ENCODE results near the gene ZNF143. TPM values are rescaled to one million over a fixed set of nuclear protein-coding genes. Genes with fewer than 3 reads are reported as not detected.

The ZNF143 gene
- total RNA-seq, 1 donor from 2014 or later: 28.2 TPM

DNA sequence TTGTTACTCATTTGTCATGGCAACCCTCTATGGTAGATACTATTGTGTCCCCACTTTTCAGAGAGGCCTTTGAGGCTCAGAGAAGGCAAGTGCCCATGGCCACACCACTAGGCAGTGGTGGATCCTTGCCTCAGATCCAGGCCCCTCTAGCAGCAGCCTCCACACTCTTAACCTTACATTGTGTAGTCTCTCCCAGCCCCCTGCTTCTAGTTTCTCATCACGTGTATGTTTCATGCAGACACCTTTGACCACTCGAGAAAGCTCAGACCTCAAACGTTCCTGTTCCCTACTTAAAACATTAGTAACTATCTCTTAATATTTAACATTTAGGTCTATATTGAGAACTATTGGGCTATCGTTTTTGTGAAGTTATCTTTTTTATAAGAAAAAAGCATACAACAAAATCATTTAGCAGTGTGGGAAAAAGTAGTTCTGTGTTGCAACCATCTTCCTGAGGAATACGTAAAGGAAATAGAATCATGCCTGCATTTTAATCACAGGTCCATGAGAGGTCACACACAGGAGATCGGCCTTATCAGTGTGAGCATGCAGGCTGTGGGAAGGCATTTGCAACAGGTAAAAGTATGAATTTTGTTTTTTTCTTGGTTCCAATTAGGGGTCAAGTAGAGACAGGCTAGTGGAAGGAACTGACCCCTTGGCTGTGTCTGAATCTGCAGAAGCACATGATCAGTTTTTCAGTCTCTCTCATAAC, 35.1 kb downstream of the ZNF143 start:
- Mint-ChIP-seq H3K9me3 (ENCODE audit: unreplicated experiment) (no peaks in the 10 kb centered on the region), H3K4me3 (ENCODE audit: unreplicated experiment) (no peak overlapping the region), H3K27me3 (ENCODE audit: unreplicated experiment) (no peaks in the 10 kb centered on the region), H3K36me3 (ENCODE audit: unreplicated experiment) (peaks cover 5% of the 10 kb centered on the region), H3K27ac (ENCODE audit: unreplicated experiment) (no peak overlapping the region), H3K4me1 (ENCODE audit: low read depth, unreplicated experiment) (no peaks in the 10 kb centered on the region)
- TF ChIP-seq, protein P1, sequence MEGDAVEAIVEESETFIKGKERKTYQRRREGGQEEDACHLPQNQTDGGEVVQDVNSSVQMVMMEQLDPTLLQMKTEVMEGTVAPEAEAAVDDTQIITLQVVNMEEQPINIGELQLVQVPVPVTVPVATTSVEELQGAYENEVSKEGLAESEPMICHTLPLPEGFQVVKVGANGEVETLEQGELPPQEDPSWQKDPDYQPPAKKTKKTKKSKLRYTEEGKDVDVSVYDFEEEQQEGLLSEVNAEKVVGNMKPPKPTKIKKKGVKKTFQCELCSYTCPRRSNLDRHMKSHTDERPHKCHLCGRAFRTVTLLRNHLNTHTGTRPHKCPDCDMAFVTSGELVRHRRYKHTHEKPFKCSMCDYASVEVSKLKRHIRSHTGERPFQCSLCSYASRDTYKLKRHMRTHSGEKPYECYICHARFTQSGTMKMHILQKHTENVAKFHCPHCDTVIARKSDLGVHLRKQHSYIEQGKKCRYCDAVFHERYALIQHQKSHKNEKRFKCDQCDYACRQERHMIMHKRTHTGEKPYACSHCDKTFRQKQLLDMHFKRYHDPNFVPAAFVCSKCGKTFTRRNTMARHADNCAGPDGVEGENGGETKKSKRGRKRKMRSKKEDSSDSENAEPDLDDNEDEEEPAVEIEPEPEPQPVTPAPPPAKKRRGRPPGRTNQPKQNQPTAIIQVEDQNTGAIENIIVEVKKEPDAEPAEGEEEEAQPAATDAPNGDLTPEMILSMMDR (IDR thresholded peaks at IDR 0.05; ENCODE audit: partially characterized antibody, unreplicated experiment): no peak
- no peak for DNase-seq

DNA sequence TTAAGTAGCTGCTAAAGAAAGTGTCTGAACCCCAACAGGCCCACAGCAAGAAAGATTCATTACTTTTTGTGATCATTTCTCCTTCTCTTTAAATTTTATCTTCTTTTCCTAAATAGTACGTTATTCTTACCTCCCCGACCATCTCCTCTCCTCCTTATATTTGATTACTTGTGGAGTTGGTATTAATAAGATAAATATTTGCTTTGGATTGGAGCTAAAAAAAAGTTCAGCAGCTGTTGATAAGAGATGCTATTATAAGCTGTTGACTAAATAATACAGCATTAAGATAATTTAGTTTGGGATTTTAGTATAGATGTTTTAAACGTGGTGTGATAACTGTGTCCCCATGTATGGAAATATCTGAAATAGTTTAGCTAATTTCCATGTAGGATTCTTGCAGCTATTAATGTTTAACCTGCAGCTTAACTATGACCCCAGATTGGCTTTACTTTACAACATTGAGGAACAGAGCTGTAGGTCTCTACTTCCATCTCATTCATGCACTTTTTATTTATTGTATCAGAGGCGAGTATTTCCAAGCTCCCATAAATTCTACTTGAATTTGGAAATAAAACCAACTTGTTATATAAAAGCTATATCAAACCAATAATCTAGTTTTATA, 37.8 kb downstream of the ZNF143 start:
- peaks cover 5% of the 10 kb centered on the region for H3K36me3 Mint-ChIP-seq (ENCODE audit: unreplicated experiment)
- no peak overlapping the region for H3K27ac Mint-ChIP-seq (ENCODE audit: unreplicated experiment)
- TF ChIP-seq, protein P1 (IDR thresholded peaks at IDR 0.05; ENCODE audit: partially characterized antibody, unreplicated experiment): no peak

DNA sequence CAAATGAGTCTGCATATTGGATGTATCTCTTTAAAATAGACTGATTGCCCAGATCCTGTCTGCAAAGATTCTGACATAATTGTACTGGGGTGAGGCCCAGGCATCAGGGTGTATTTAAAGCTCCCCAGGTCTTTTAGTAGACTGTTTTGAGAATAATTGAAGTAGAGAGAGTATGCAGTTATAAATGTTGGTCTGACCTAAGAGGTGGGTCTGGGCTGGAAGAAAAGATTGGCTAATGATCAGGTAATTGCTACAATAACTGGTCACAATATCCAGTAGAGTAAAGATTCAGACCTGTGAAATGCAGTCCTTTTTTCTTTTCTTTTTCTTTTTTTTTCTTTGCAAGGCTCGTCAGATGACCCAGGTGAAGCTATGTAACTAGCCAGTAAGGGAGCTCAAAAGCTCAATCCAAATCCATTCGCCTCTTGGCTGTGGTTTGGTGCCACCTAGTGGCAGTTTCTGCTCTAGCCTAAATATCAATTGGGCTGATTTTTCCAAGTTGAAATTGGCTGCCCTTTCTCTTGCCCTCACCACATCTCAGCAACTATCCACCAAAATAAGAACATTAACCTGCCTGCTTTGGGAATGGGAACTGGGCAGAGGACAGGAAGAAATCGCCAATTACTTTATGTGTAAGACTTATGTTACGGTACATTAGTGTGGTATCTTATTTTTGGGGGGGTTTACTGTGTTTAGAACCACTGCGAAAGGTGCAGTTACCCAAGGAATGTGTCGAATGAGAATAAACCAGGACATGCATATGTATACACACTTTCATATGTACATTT, 45.9 kb downstream of the ZNF143 start:
- H3K9me3 Mint-ChIP-seq (ENCODE audit: unreplicated experiment): no peaks in the 10 kb centered on the region
- no peak overlapping the region for H3K27ac Mint-ChIP-seq (ENCODE audit: unreplicated experiment)
- TF ChIP-seq, protein P1 (IDR thresholded peaks at IDR 0.05; ENCODE audit: partially characterized antibody, unreplicated experiment): peak; percentile 91
- no peaks in the 10 kb centered on the region for H3K27me3 Mint-ChIP-seq (ENCODE audit: unreplicated experiment)
- H3K4me3 Mint-ChIP-seq (ENCODE audit: unreplicated experiment): no peak overlapping the region
- H3K36me3 Mint-ChIP-seq (ENCODE audit: unreplicated experiment): no peaks in the 10 kb centered on the region
- no peaks in the 10 kb centered on the region for H3K4me1 Mint-ChIP-seq (ENCODE audit: low read depth, unreplicated experiment)
- DNase-seq: peak; percentile 82

More for the DNA sequence above, 37.8 kb downstream of the ZNF143 start:
- Mint-ChIP-seq H3K9me3 (ENCODE audit: unreplicated experiment) (no peaks in the 10 kb centered on the region), H3K4me1 (ENCODE audit: low read depth, unreplicated experiment) (no peaks in the 10 kb centered on the region), H3K27me3 (ENCODE audit: unreplicated experiment) (no peaks in the 10 kb centered on the region), H3K4me3 (ENCODE audit: unreplicated experiment) (no peak overlapping the region)
- no peak for DNase-seq

DNA sequence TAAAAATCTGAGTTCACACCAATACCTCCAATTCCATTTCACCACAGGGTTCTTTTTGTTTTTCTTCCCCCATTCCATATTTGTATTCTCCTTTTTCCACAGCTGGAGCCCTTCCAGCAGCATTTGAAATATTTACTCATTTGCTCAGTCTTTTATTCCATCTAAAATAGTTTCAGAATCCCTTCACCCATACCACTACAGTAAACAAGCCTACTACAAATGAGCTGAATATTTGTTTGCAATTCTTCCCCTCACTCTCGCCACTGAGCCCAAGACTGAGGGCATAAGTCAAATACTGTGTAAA, 46.4 kb downstream of the ZNF143 start:
- H3K27me3 Mint-ChIP-seq (ENCODE audit: unreplicated experiment): no peaks in the 10 kb centered on the region
- TF ChIP-seq, protein P1 (IDR thresholded peaks at IDR 0.05; ENCODE audit: partially characterized antibody, unreplicated experiment): no peak
- no peaks in the 10 kb centered on the region for H3K4me1 Mint-ChIP-seq (ENCODE audit: low read depth, unreplicated experiment)
- H3K27ac Mint-ChIP-seq (ENCODE audit: unreplicated experiment): no peak overlapping the region
- H3K36me3 Mint-ChIP-seq (ENCODE audit: unreplicated experiment): no peaks in the 10 kb centered on the region
- H3K4me3 Mint-ChIP-seq (ENCODE audit: unreplicated experiment): no peak overlapping the region
- DNase-seq: no peak
- H3K9me3 Mint-ChIP-seq (ENCODE audit: unreplicated experiment): no peaks in the 10 kb centered on the region

DNA sequence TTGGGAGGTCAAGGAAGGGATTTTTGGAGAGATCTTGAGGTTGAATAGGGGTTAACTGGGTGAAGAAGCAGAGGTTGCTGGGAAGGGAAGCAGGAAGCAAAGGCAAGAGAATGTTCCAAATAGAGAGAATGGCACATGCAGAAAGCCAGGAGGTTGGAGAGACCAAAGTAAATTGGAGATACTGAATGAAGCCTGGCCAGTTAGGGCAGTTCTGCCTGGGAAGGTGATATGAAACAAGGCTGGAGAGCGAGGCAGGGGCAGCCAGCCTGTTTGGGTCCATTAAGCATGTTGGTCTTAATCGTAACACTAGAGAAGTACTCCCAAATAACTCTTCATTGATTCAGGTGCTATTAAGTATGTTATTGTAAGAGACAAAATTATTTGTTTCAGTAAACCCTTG, 48.2 kb downstream of the ZNF143 start:
- Mint-ChIP-seq H3K27ac (ENCODE audit: unreplicated experiment) (no peak overlapping the region), H3K4me1 (ENCODE audit: low read depth, unreplicated experiment) (no peaks in the 10 kb centered on the region), H3K4me3 (ENCODE audit: unreplicated experiment) (no peak overlapping the region), H3K27me3 (ENCODE audit: unreplicated experiment) (no peaks in the 10 kb centered on the region), H3K36me3 (ENCODE audit: unreplicated experiment) (no peaks in the 10 kb centered on the region), H3K9me3 (ENCODE audit: unreplicated experiment) (no peaks in the 10 kb centered on the region)
- DNase-seq: no peak
- TF ChIP-seq, protein P1 (IDR thresholded peaks at IDR 0.05; ENCODE audit: partially characterized antibody, unreplicated experiment): no peak
